Inferior parietal cortex (tissue), 1 donor: ENCODE data around the gene CCDC51.
"Not testable (repeated sequence)": the region's sequence is repeated elsewhere in the genome, so short reads cannot be mapped to it uniquely, and the experiment has no call there.

Experiments used
- DNase-seq: peaks from one replicate; pipeline ENCODE4 v3.0.0-alpha.2; 2016; ENCODE audit errors: extremely low spot score

CCDC51 gene

GRCh38 chr3:48439820-48440589, at the start of gene CCDC51, which contains the start of gene TMA7:
TSS of gene CCDC51 (minus strand) at chr3:48440119. CDS start at chr3:48435128, 4,991 bp downstream.
TSS of gene TMA7 (plus strand) at chr3:48440257. CDS start at chr3:48440297, 40 bp downstream.
- peak; percentile 98 for DNase-seq

GRCh38 chr3:48486952-48487351, 47.0 kb upstream of the CCDC51 start:
- DNase-seq = no peak

- not testable (repeated sequence) for DNase-seq
These were observed 42.9 kb upstream of the CCDC51 start for GRCh38 chr3:48482822-48483221.

- not testable (repeated sequence) for DNase-seq
These were observed 41.0 kb upstream of the CCDC51 start for GRCh38 chr3:48480891-48481290.

- no peak for DNase-seq
These were observed 39.0 kb upstream of the CCDC51 start for GRCh38 chr3:48478626-48479555.

GRCh38 chr3:48477959-48478520, 38.1 kb upstream of the CCDC51 start:
- DNase-seq = no peak

- no peak for DNase-seq
These were observed 36.6 kb upstream of the CCDC51 start for GRCh38 chr3:48476426-48477053.

GRCh38 chr3:48475188-48475587, 35.3 kb upstream of the CCDC51 start:
- DNase-seq = no peak

GRCh38 chr3:48474619-48475018, 34.7 kb upstream of the CCDC51 start:
- DNase-seq = no peak

- DNase-seq = not testable (repeated sequence)
These were observed 34.1 kb upstream of the CCDC51 start for GRCh38 chr3:48474031-48474430.

- no peak for DNase-seq
These were observed 33.7 kb upstream of the CCDC51 start for GRCh38 chr3:48473617-48473952.

GRCh38 chr3:48472923-48473616, 33.2 kb upstream of the CCDC51 start:
- DNase-seq = peak; percentile 86

GRCh38 chr3:48472673-48472922, 32.7 kb upstream of the CCDC51 start:
- no peak for DNase-seq

GRCh38 chr3:48470286-48470685, 30.4 kb upstream of the CCDC51 start:
- DNase-seq = no peak

- no peak for DNase-seq
These were observed 29.4 kb upstream of the CCDC51 start for GRCh38 chr3:48469046-48469915.

GRCh38 chr3:48468329-48468731, 28.4 kb upstream of the CCDC51 start:
- DNase-seq = no peak

- no peak for DNase-seq
These were observed 27.8 kb upstream of the CCDC51 start for GRCh38 chr3:48467473-48468267.

- DNase-seq = no peak
These were observed 27.2 kb upstream of the CCDC51 start for GRCh38 chr3:48467110-48467454.

GRCh38 chr3:48466386-48467109, 26.6 kb upstream of the CCDC51 start:
- no peak for DNase-seq
